Upper lobe of left lung (tissue), 6 donors: ENCODE measurements around the gene ADAM22. TPM values are rescaled to one million over a fixed set of nuclear protein-coding genes. Genes with fewer than 3 reads are reported as not detected.

Source experiments
- ATAC-seq, 2 donors: fragments of 200-7000 bp; cut with Tn5 transposase; one replicate each; pipeline ENCODE4 v1.9.1; 2022; ENCODE audit warnings: mild to moderate bottlenecking in 2 of 2, moderate library complexity in 2 of 2; ENCODE audit not compliant: low FRiP score in 2 of 2
- DNase-seq, 2 donors: peaks; one replicate each; pipeline ENCODE4 v3.0.0-alpha.2; 2019 to 2020
- H3K27ac ChIP-seq, 4 donors: fragments of 200-600 bp; sonication (generic); one replicate each; pipeline ENCODE4 v1.5.1; 2016 to 2019
- H3K27me3 ChIP-seq, 4 donors: fragments of 200-600 bp; sonication (generic); one replicate each; pipeline ENCODE4 v1.5.1; 2017 to 2019
- H3K36me3 ChIP-seq, 4 donors: fragments of 200-600 bp; sonication (generic); one replicate each; pipeline ENCODE4 v1.5.1; 2016 to 2019
- H3K4me1 ChIP-seq, 4 donors: fragments of 200-600 bp; sonication (generic); one replicate each; pipeline ENCODE4 v1.5.1; 2018 to 2019
- H3K4me3 ChIP-seq, 4 donors: fragments of 200-600 bp; sonication (generic); one replicate each; pipeline ENCODE4 v1.5.1; 2017 to 2019; ENCODE audit warnings: mild to moderate bottlenecking in 2 of 4, moderate library complexity in 1 of 4
- H3K9me3 ChIP-seq, 4 donors: fragments of 200-600 bp; sonication (generic); one replicate each; pipeline ENCODE4 v1.5.1; 2018 to 2019
- CTCF ChIP-seq, 6 experiments: fragments of 450-650 bp in 4 of 6; fragments of 200-600 bp in 2 of 6; sonication (generic) in 2 of 6; IDR thresholded peaks; one replicate each; pipeline ENCODE4 v1.5.1; 2016 to 2019; ENCODE audit warnings: antibody characterized with exemption in 6 of 6
- EP300 ChIP-seq, 4 donors: sonication (generic); formaldehyde crosslinking; IDR thresholded peaks; one replicate each; pipeline ENCODE4 v1.5.1; 2017; ENCODE audit warnings: antibody characterized with exemption in 4 of 4, control low read depth in 2 of 4
- POLR2A ChIP-seq, 4 donors: fragments of 450-650 bp; IDR thresholded peaks; one replicate each; pipeline ENCODE4 v1.5.1; 2016 to 2017; ENCODE audit warnings: antibody characterized with exemption in 4 of 4, mild to moderate bottlenecking in 2 of 4
- POLR2AphosphoS5 ChIP-seq, 2 donors: sonication (generic); formaldehyde crosslinking; IDR thresholded peaks; one replicate each; pipeline ENCODE4 v1.5.1; 2017; ENCODE audit warnings: antibody characterized with exemption in 2 of 2
- WGBS, 2 donors: methylation state at CpG; one replicate each; pipeline ENCODE4 v1.1.5; 2017 to 2018; 5-methylcytosine and 5-hydroxymethylcytosine counted together
- total RNA-seq, 6 donors: library from RNA; depleted of rRNA in 4 of 6; stranded (reverse); fragments of >200 nt in 4 of 6; gene quantifications; one replicate each; pipeline versions ENCODE4 v1.1.0 to v1.2.1, GENCODE V29; 2016 to 2021
- donor health status: DM: no; HTN: no; CAD: no; lungs with moderate emphysema.
- donor health status: DM: no; HTN: yes; CAD: no; lungs with severe emphysema.

The ADAM22 gene
- total RNA-seq, 6 donors from 2014 or later = 0.69 to 3.2 (median 2.0) TPM

GRCh38 chr7:88217675-88218428 is 283.8 kb downstream of the ADAM22 start:
- peak overlapping the region in 1 of 4 donors; percentile 86 for H3K4me3 ChIP-seq
- ATAC-seq (no peak), DNase-seq (no peak)
- H3K27me3 ChIP-seq = no peaks in the 10 kb centered on the region
- TF ChIP-seq POLR2A (IDR thresholded peaks at IDR 0.05) = no peak
- no peak for TF ChIP-seq POLR2AphosphoS5 (IDR thresholded peaks at IDR 0.05)
- no peak for TF ChIP-seq CTCF (IDR thresholded peaks at IDR 0.05)
- no peak for TF ChIP-seq EP300 (IDR thresholded peaks at IDR 0.05)
- WGBS, 2 donors = 32 to 44% methylated on average over 1 of the region's 1 CpG
- no peaks in the 10 kb centered on the region for H3K9me3 ChIP-seq
- peaks cover 0 to 41% (median 11%) of the 10 kb centered on the region in 4 donors for H3K36me3 ChIP-seq
- H3K27ac ChIP-seq = peak overlapping the region in 3 of 4 donors; percentile 89 to 96 (median 92)
- H3K4me1 ChIP-seq = peaks cover 16 to 29% (median 22%) of the 10 kb centered on the region in 4 donors

- Histone ChIP-seq H3K4me3 (peak overlapping the region; percentile 4 to 98 (median 90)), H3K27me3 (no peaks in the 10 kb centered on the region), H3K27ac (peak overlapping the region; percentile 89 to 96 (median 91)), H3K9me3 (no peaks in the 10 kb centered on the region), H3K36me3 (peaks cover 0 to 36% (median 9%) of the 10 kb centered on the region in 4 donors), H3K4me1 (peaks cover 16 to 29% (median 22%) of the 10 kb centered on the region in 4 donors)
- ATAC-seq (no peak), DNase-seq (no peak)
- no peak for TF ChIP-seq POLR2A (IDR thresholded peaks at IDR 0.05)
- no peak for TF ChIP-seq POLR2AphosphoS5 (IDR thresholded peaks at IDR 0.05)
- TF ChIP-seq EP300 (IDR thresholded peaks at IDR 0.05) = no peak
- no peak for TF ChIP-seq CTCF (IDR thresholded peaks at IDR 0.05)
- WGBS, 2 donors = 42 to 46% methylated on average over 5 of the region's 5 CpGs
Measured at GRCh38 chr7:88218429-88218745, 284.3 kb downstream of the ADAM22 start.

- no peak for TF ChIP-seq POLR2A (IDR thresholded peaks at IDR 0.05)
- no peak for TF ChIP-seq CTCF (IDR thresholded peaks at IDR 0.05)
- TF ChIP-seq POLR2AphosphoS5 (IDR thresholded peaks at IDR 0.05) = peak in 1 of 2 donors; percentile 43
- TF ChIP-seq EP300 (IDR thresholded peaks at IDR 0.05) = no peak
- peak; percentile 61 to 79 for ATAC-seq
- H3K27me3 ChIP-seq = no peaks in the 10 kb centered on the region
Measured at GRCh38 chr7:88218836-88219605, 285.0 kb downstream of the ADAM22 start.

GRCh38 chr7:88219781-88220747 is 286.0 kb downstream of the ADAM22 start, which contains the start of gene SRI:
TSS of gene SRI (minus strand) at chr7:88220038. CDS start at chr7:88220026, 12 bp downstream.
- Histone ChIP-seq H3K36me3 (peaks cover 0 to 21% (median 2%) of the 10 kb centered on the region in 4 donors), H3K27ac (peak within 1 kb of the TSS; percentile 89 to 96 (median 91)), H3K27me3 (no peaks in the 10 kb centered on the region), H3K4me1 (peaks cover 16 to 29% (median 22%) of the 10 kb centered on the region in 4 donors), H3K4me3 (peak within 1 kb of the TSS; percentile 82 to 98 (median 90)), H3K9me3 (no peaks in the 10 kb centered on the region)
- ATAC-seq = peak; percentile 99
- 0 to 1% methylated on average over 33 to 52 of the region's 75 CpGs for WGBS, 2 donors
- DNase-seq = peak; percentile 90 to 99
- TF ChIP-seq POLR2AphosphoS5 (IDR thresholded peaks at IDR 0.05) (peak; percentile 72 to 79), CTCF (IDR thresholded peaks at IDR 0.05) (peak; percentile 95 to 99 (median 98)), EP300 (IDR thresholded peaks at IDR 0.05) (no peak), POLR2A (IDR thresholded peaks at IDR 0.05) (peak in 3 of 4 donors; percentile 73 to 91 (median 88))

More at GRCh38 chr7:88218836-88219605, 285.0 kb downstream of the ADAM22 start:
- Histone ChIP-seq H3K4me3 (peak overlapping the region; percentile 82 to 98 (median 90)), H3K27ac (peak overlapping the region; percentile 89 to 96 (median 91)), H3K9me3 (no peaks in the 10 kb centered on the region), H3K4me1 (peaks cover 16 to 29% (median 22%) of the 10 kb centered on the region in 4 donors), H3K36me3 (peaks cover 0 to 30% (median 8%) of the 10 kb centered on the region in 4 donors)
- 0 to 2% methylated on average over 27 of the region's 27 CpGs for WGBS, 2 donors
- peak; percentile 61 to 84 for DNase-seq
